Measurements from ENCODE around the gene CYP11A1. TPM values are rescaled to one million over a fixed set of nuclear protein-coding genes. Genes with fewer than 3 reads are reported as not detected.
"Not testable (repeated sequence)": the region's sequence is repeated elsewhere in the genome, so short reads cannot be mapped to it uniquely, and the experiment has no call there.

The CYP11A1 gene
- total RNA-seq, 1 donor from 2014 or later, result 1.1 TPM

- H3K27me3 ChIP-seq; DNase-seq; H3K4me1 ChIP-seq; intact Hi-C loops (cut with DNase I); H3K27ac ChIP-seq; ATAC-seq; H3K36me3 ChIP-seq; H3K4me3 ChIP-seq; H3K9me3 ChIP-seq: not testable (repeated sequence)
Measured at GRCh38 chr15:74356050-74356449, 11.4 kb downstream of the CYP11A1 start.

DNA sequence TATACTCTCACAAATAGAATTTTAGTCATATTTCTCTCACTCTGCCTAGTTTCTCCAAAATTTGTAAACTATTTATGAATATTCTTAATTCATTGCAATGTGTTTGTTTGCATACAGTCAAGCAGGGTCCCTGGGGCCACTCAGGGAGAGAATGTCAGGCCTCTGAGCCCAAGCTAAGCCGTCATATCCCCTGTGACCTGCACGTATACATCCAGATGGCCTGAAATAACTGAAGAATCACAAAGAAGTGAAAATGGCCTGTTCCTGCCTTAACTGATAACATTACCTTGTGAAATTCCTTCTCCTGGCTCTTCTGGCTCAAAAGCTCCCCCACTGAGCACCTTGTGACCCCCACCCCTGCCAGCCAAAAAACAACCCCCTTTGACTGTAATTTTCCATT lies 13.5 kb downstream of the CYP11A1 start:
- intact Hi-C loops (cut with DNase I); H3K27ac ChIP-seq: not testable (repeated sequence)

DNA sequence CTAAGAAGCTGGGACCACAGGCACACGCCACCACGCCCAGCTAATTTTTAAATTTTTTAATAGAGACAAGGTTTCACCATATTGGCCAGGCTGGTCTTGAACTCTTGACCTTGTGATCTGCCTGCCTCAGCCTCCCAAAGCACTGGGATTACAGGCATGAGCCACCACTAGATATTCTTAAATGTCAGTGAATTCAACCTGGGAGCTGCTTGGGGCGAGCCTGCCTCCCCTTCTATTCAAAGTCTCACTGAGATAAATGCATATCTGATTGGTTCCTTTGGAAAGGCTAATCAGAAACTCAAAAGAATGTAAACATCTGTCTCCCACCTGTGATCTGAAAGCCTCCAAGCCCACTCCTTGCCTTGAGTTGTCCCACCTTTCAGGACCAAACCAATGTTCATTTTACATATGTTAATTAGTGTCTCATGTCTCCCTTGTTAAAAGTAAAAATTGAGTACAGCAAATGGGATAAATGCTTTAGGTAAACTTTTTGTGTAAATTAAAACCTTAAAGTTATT lies 15.0 kb downstream of the CYP11A1 start:
- DNase-seq (no peak), ATAC-seq (no peak)
- H3K9me3 ChIP-seq, result no peaks in the 10 kb centered on the region
- H3K27ac ChIP-seq, result no peak overlapping the region
- intact Hi-C loops (cut with DNase I), result no loop called here
- no peaks in the 10 kb centered on the region for H3K36me3 ChIP-seq
- TF ChIP-seq, protein P1, sequence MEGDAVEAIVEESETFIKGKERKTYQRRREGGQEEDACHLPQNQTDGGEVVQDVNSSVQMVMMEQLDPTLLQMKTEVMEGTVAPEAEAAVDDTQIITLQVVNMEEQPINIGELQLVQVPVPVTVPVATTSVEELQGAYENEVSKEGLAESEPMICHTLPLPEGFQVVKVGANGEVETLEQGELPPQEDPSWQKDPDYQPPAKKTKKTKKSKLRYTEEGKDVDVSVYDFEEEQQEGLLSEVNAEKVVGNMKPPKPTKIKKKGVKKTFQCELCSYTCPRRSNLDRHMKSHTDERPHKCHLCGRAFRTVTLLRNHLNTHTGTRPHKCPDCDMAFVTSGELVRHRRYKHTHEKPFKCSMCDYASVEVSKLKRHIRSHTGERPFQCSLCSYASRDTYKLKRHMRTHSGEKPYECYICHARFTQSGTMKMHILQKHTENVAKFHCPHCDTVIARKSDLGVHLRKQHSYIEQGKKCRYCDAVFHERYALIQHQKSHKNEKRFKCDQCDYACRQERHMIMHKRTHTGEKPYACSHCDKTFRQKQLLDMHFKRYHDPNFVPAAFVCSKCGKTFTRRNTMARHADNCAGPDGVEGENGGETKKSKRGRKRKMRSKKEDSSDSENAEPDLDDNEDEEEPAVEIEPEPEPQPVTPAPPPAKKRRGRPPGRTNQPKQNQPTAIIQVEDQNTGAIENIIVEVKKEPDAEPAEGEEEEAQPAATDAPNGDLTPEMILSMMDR (IDR thresholded peaks at IDR 0.05), result no peak
- H3K4me1 ChIP-seq, result no peaks in the 10 kb centered on the region
- H3K27me3 ChIP-seq, result peaks cover 6% of the 10 kb centered on the region
- H3K4me3 ChIP-seq, result no peak overlapping the region

More for the DNA sequence above, 13.5 kb downstream of the CYP11A1 start:
- not testable (repeated sequence) for ATAC-seq, DNase-seq, H3K27me3 ChIP-seq, H3K36me3 ChIP-seq, H3K4me1 ChIP-seq, H3K4me3 ChIP-seq, H3K9me3 ChIP-seq

GRCh38 chr15:74351670-74352069 lies 15.8 kb downstream of the CYP11A1 start:
- no peak overlapping the region for H3K4me3 ChIP-seq
- no peaks in the 10 kb centered on the region for H3K9me3 ChIP-seq
- H3K36me3 ChIP-seq, result no peaks in the 10 kb centered on the region
- TF ChIP-seq, protein P1 (IDR thresholded peaks at IDR 0.05), result no peak
- DNase-seq (no peak), ATAC-seq (no peak)
- intact Hi-C loops (cut with DNase I), result no loop called here
- no peaks in the 10 kb centered on the region for H3K4me1 ChIP-seq
- H3K27me3 ChIP-seq, result peaks cover 6% of the 10 kb centered on the region
- no peak overlapping the region for H3K27ac ChIP-seq

GRCh38 chr15:74350295-74351275 lies 16.9 kb downstream of the CYP11A1 start:
- intact Hi-C loops (cut with DNase I), result no loop called here
- Histone ChIP-seq H3K27ac (no peak overlapping the region), H3K36me3 (no peaks in the 10 kb centered on the region), H3K9me3 (no peaks in the 10 kb centered on the region), H3K4me3 (no peak overlapping the region), H3K27me3 (peaks cover 6% of the 10 kb centered on the region), H3K4me1 (no peaks in the 10 kb centered on the region)
- ATAC-seq (no peak), DNase-seq (no peak)
- TF ChIP-seq, protein P1 (IDR thresholded peaks at IDR 0.05), result no peak

GRCh38 chr15:74349241-74349778 lies 18.1 kb downstream of the CYP11A1 start:
- Histone ChIP-seq H3K9me3 (no peaks in the 10 kb centered on the region), H3K36me3 (no peaks in the 10 kb centered on the region), H3K27me3 (peaks cover 6% of the 10 kb centered on the region), H3K4me3 (no peak overlapping the region), H3K4me1 (no peaks in the 10 kb centered on the region), H3K27ac (no peak overlapping the region)
- TF ChIP-seq, protein P1 (IDR thresholded peaks at IDR 0.05), result no peak
- DNase-seq, result no peak
- ATAC-seq, result no peak
- intact Hi-C loops (cut with DNase I), result no loop called here

Measured in upper lobe of right lung (tissue), 1 donor.